Measurements from ENCODE around the gene TIMM17B.
A peak's percentile ranks its signal among the peaks of the same experiment; 100 is the strongest.
"Not testable (repeated sequence)": the region's sequence is repeated elsewhere in the genome, so short reads cannot be mapped to it uniquely, and the experiment has no call there.

TIMM17B gene

GRCh38 chrX:48890934-48891401 is 6.6 kb downstream of the TIMM17B start:
- Histone ChIP-seq H3K27ac (ENCODE audit: low read length) (no peak overlapping the region), H3K9ac (ENCODE audit: low read length) (no peak overlapping the region), H3K36me3 (ENCODE audit: control insufficient read depth, low read depth, low read length) (peaks cover 10% of the 10 kb centered on the region), H3K27me3 (ENCODE audit: control insufficient read depth, insufficient read depth, low read length) (no peaks in the 10 kb centered on the region), H3K9me3 (ENCODE audit: control insufficient read depth, low read depth, low read length) (peaks cover 8% of the 10 kb centered on the region), H3K4me3 (ENCODE audit: low read length) (peak overlapping the region; percentile 59), H3K4me1 (ENCODE audit: control insufficient read depth, low read depth, low read length) (no peaks in the 10 kb centered on the region)

- Histone ChIP-seq H3K4me3 (ENCODE audit: low read length) (peak overlapping the region; percentile 59), H3K27ac (ENCODE audit: low read length) (no peak overlapping the region), H3K9me3 (ENCODE audit: control insufficient read depth, low read depth, low read length) (peaks cover 8% of the 10 kb centered on the region), H3K4me1 (ENCODE audit: control insufficient read depth, low read depth, low read length) (no peaks in the 10 kb centered on the region), H3K9ac (ENCODE audit: low read length) (no peak overlapping the region), H3K36me3 (ENCODE audit: control insufficient read depth, low read depth, low read length) (peaks cover 10% of the 10 kb centered on the region), H3K27me3 (ENCODE audit: control insufficient read depth, insufficient read depth, low read length) (no peaks in the 10 kb centered on the region)
Observed at GRCh38 chrX:48890296-48890925, 7.2 kb downstream of the TIMM17B start.

- H3K9ac ChIP-seq (ENCODE audit: low read length); H3K4me1 ChIP-seq (ENCODE audit: control insufficient read depth, low read depth, low read length); H3K36me3 ChIP-seq (ENCODE audit: control insufficient read depth, low read depth, low read length); H3K4me3 ChIP-seq (ENCODE audit: low read length); H3K9me3 ChIP-seq (ENCODE audit: control insufficient read depth, low read depth, low read length); H3K27me3 ChIP-seq (ENCODE audit: control insufficient read depth, insufficient read depth, low read length); H3K27ac ChIP-seq (ENCODE audit: low read length): not testable (repeated sequence)
Observed at GRCh38 chrX:48886586-48886985, 11.0 kb downstream of the TIMM17B start.

- H3K4me1 ChIP-seq (ENCODE audit: control insufficient read depth, low read depth, low read length), result no peaks in the 10 kb centered on the region
- no peak overlapping the region for H3K4me3 ChIP-seq (ENCODE audit: low read length)
- H3K9me3 ChIP-seq (ENCODE audit: control insufficient read depth, low read depth, low read length), result peaks cover 2% of the 10 kb centered on the region
- no peaks in the 10 kb centered on the region for H3K36me3 ChIP-seq (ENCODE audit: control insufficient read depth, low read depth, low read length)
- H3K9ac ChIP-seq (ENCODE audit: low read length), result no peak overlapping the region
- no peaks in the 10 kb centered on the region for H3K27me3 ChIP-seq (ENCODE audit: control insufficient read depth, insufficient read depth, low read length)
- H3K27ac ChIP-seq (ENCODE audit: low read length), result no peak overlapping the region
Observed at GRCh38 chrX:48883729-48884128, 13.8 kb downstream of the TIMM17B start.

- H3K9ac ChIP-seq (ENCODE audit: low read length); H3K36me3 ChIP-seq (ENCODE audit: control insufficient read depth, low read depth, low read length); H3K4me3 ChIP-seq (ENCODE audit: low read length); H3K4me1 ChIP-seq (ENCODE audit: control insufficient read depth, low read depth, low read length); H3K27me3 ChIP-seq (ENCODE audit: control insufficient read depth, insufficient read depth, low read length); H3K27ac ChIP-seq (ENCODE audit: low read length); H3K9me3 ChIP-seq (ENCODE audit: control insufficient read depth, low read depth, low read length): not testable (repeated sequence)
Observed at GRCh38 chrX:48876944-48877343, 20.6 kb downstream of the TIMM17B start.

- H3K4me3 ChIP-seq (ENCODE audit: low read length); H3K9ac ChIP-seq (ENCODE audit: low read length); H3K9me3 ChIP-seq (ENCODE audit: control insufficient read depth, low read depth, low read length); H3K36me3 ChIP-seq (ENCODE audit: control insufficient read depth, low read depth, low read length); H3K27me3 ChIP-seq (ENCODE audit: control insufficient read depth, insufficient read depth, low read length); H3K4me1 ChIP-seq (ENCODE audit: control insufficient read depth, low read depth, low read length); H3K27ac ChIP-seq (ENCODE audit: low read length): not testable (repeated sequence)
Observed at GRCh38 chrX:48872017-48872416, 25.6 kb downstream of the TIMM17B start.

GRCh38 chrX:48864210-48864609 is 33.4 kb downstream of the TIMM17B start:
- no peaks in the 10 kb centered on the region for H3K36me3 ChIP-seq (ENCODE audit: control insufficient read depth, low read depth, low read length)
- H3K4me1 ChIP-seq (ENCODE audit: control insufficient read depth, low read depth, low read length), result no peaks in the 10 kb centered on the region
- H3K9ac ChIP-seq (ENCODE audit: low read length), result no peak overlapping the region
- no peak overlapping the region for H3K4me3 ChIP-seq (ENCODE audit: low read length)
- no peak overlapping the region for H3K27ac ChIP-seq (ENCODE audit: low read length)
- peaks cover 13% of the 10 kb centered on the region for H3K9me3 ChIP-seq (ENCODE audit: control insufficient read depth, low read depth, low read length)
- H3K27me3 ChIP-seq (ENCODE audit: control insufficient read depth, insufficient read depth, low read length), result no peaks in the 10 kb centered on the region

- Histone ChIP-seq H3K27ac (ENCODE audit: low read length) (no peak overlapping the region), H3K27me3 (ENCODE audit: control insufficient read depth, insufficient read depth, low read length) (no peaks in the 10 kb centered on the region), H3K36me3 (ENCODE audit: control insufficient read depth, low read depth, low read length) (no peaks in the 10 kb centered on the region), H3K9me3 (ENCODE audit: control insufficient read depth, low read depth, low read length) (peaks cover 10% of the 10 kb centered on the region), H3K4me3 (ENCODE audit: low read length) (no peak overlapping the region), H3K4me1 (ENCODE audit: control insufficient read depth, low read depth, low read length) (no peaks in the 10 kb centered on the region), H3K9ac (ENCODE audit: low read length) (no peak overlapping the region)
Observed at GRCh38 chrX:48854898-48855297, 42.7 kb downstream of the TIMM17B start.

- not testable (repeated sequence) for H3K27me3 ChIP-seq (ENCODE audit: control insufficient read depth, insufficient read depth, low read length); H3K9ac ChIP-seq (ENCODE audit: low read length); H3K4me1 ChIP-seq (ENCODE audit: control insufficient read depth, low read depth, low read length); H3K36me3 ChIP-seq (ENCODE audit: control insufficient read depth, low read depth, low read length); H3K27ac ChIP-seq (ENCODE audit: low read length); H3K4me3 ChIP-seq (ENCODE audit: low read length)
- peaks cover 13% of the 10 kb centered on the region for H3K9me3 ChIP-seq (ENCODE audit: control insufficient read depth, low read depth, low read length)
Observed at GRCh38 chrX:48854121-48854804, 43.3 kb downstream of the TIMM17B start.

- not testable (repeated sequence) for H3K4me3 ChIP-seq (ENCODE audit: low read length); H3K27ac ChIP-seq (ENCODE audit: low read length); H3K27me3 ChIP-seq (ENCODE audit: control insufficient read depth, insufficient read depth, low read length); H3K4me1 ChIP-seq (ENCODE audit: control insufficient read depth, low read depth, low read length); H3K9ac ChIP-seq (ENCODE audit: low read length); H3K36me3 ChIP-seq (ENCODE audit: control insufficient read depth, low read depth, low read length)
- peaks cover 15% of the 10 kb centered on the region for H3K9me3 ChIP-seq (ENCODE audit: control insufficient read depth, low read depth, low read length)
Observed at GRCh38 chrX:48853494-48853893, 44.1 kb downstream of the TIMM17B start.

GRCh38 chrX:48852857-48853256 is 44.7 kb downstream of the TIMM17B start:
- no peaks in the 10 kb centered on the region for H3K36me3 ChIP-seq (ENCODE audit: control insufficient read depth, low read depth, low read length)
- H3K27me3 ChIP-seq (ENCODE audit: control insufficient read depth, insufficient read depth, low read length), result no peaks in the 10 kb centered on the region
- no peak overlapping the region for H3K9ac ChIP-seq (ENCODE audit: low read length)

GRCh38 chrX:48848847-48849246 is 48.7 kb downstream of the TIMM17B start:
- H3K4me3 ChIP-seq (ENCODE audit: low read length), result no peak overlapping the region
- H3K4me1 ChIP-seq (ENCODE audit: control insufficient read depth, low read depth, low read length), result no peaks in the 10 kb centered on the region
- H3K9me3 ChIP-seq (ENCODE audit: control insufficient read depth, low read depth, low read length), result peaks cover 13% of the 10 kb centered on the region
- no peaks in the 10 kb centered on the region for H3K36me3 ChIP-seq (ENCODE audit: control insufficient read depth, low read depth, low read length)
- no peaks in the 10 kb centered on the region for H3K27me3 ChIP-seq (ENCODE audit: control insufficient read depth, insufficient read depth, low read length)
- no peak overlapping the region for H3K9ac ChIP-seq (ENCODE audit: low read length)
- H3K27ac ChIP-seq (ENCODE audit: low read length), result no peak overlapping the region

More at GRCh38 chrX:48852857-48853256, 44.7 kb downstream of the TIMM17B start:
- H3K4me1 ChIP-seq (ENCODE audit: control insufficient read depth, low read depth, low read length), result no peaks in the 10 kb centered on the region
- H3K27ac ChIP-seq (ENCODE audit: low read length), result no peak overlapping the region
- H3K4me3 ChIP-seq (ENCODE audit: low read length), result no peak overlapping the region
- H3K9me3 ChIP-seq (ENCODE audit: control insufficient read depth, low read depth, low read length), result peaks cover 15% of the 10 kb centered on the region

Measured in iPS-18a (cell line).